ENCODE data around the gene PRKCH.

DNA sequence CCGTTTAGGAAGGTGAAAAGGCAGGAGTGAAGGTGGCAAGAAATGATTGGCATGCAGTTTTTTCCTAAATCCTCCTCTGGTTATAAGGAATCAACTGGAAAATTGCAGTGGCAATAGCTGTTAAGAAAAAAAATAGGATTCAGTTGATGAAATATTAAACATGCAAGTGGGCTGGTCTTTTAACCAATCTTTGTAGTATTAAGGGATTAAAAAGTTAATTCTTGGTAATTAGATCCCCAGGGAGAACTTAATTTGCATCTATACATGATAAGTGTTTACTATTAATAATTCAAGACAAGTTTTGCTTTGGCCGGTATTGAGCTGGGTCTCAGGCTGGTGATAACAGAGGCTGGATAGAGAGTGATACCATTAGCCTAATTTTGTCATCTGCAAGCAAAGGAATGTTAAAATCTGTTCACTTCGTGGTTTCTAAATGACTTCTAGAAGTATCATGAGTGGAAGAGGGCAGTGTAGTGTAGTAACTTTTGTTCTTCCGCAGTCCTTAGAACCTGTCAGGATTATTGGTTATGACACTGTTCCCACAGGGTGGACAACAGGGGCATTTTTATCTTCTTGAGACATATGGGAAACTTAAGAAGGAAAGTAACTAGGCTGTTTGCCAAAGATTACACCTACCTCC lies 118.5 kb downstream of the PRKCH start:
- TF ChIP-seq, protein P1, sequence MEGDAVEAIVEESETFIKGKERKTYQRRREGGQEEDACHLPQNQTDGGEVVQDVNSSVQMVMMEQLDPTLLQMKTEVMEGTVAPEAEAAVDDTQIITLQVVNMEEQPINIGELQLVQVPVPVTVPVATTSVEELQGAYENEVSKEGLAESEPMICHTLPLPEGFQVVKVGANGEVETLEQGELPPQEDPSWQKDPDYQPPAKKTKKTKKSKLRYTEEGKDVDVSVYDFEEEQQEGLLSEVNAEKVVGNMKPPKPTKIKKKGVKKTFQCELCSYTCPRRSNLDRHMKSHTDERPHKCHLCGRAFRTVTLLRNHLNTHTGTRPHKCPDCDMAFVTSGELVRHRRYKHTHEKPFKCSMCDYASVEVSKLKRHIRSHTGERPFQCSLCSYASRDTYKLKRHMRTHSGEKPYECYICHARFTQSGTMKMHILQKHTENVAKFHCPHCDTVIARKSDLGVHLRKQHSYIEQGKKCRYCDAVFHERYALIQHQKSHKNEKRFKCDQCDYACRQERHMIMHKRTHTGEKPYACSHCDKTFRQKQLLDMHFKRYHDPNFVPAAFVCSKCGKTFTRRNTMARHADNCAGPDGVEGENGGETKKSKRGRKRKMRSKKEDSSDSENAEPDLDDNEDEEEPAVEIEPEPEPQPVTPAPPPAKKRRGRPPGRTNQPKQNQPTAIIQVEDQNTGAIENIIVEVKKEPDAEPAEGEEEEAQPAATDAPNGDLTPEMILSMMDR (IDR thresholded peaks at IDR 0.05; ENCODE audit: insufficient read depth, low read length, poor library complexity, severe bottlenecking), result no peak
- TF ChIP-seq EZH2phosphoT487 (conservative IDR thresholded peaks at IDR 0.05; ENCODE audit: low read length), result no peak

All from SU-DHL-6 (cell line).